HepG2 (cell line): Measurements from ENCODE around the gene ACSS1.

Experiments
- ZBTB3 ChIP-seq: sonication (generic); formaldehyde crosslinking; IDR thresholded peaks from 2 replicates; pipeline ENCODE4 v1.4.0; 2020; ENCODE audit warnings: low read depth, mild to moderate bottlenecking, moderate library complexity, missing genetic modification reagents, borderline replicate concordance
- ZNF121 ChIP-seq: sonication (generic); formaldehyde crosslinking; IDR thresholded peaks from 2 replicates; pipeline ENCODE4 v1.5.0; 2020; ENCODE audit warnings: mild to moderate bottlenecking, missing genetic modification reagents

DNA sequence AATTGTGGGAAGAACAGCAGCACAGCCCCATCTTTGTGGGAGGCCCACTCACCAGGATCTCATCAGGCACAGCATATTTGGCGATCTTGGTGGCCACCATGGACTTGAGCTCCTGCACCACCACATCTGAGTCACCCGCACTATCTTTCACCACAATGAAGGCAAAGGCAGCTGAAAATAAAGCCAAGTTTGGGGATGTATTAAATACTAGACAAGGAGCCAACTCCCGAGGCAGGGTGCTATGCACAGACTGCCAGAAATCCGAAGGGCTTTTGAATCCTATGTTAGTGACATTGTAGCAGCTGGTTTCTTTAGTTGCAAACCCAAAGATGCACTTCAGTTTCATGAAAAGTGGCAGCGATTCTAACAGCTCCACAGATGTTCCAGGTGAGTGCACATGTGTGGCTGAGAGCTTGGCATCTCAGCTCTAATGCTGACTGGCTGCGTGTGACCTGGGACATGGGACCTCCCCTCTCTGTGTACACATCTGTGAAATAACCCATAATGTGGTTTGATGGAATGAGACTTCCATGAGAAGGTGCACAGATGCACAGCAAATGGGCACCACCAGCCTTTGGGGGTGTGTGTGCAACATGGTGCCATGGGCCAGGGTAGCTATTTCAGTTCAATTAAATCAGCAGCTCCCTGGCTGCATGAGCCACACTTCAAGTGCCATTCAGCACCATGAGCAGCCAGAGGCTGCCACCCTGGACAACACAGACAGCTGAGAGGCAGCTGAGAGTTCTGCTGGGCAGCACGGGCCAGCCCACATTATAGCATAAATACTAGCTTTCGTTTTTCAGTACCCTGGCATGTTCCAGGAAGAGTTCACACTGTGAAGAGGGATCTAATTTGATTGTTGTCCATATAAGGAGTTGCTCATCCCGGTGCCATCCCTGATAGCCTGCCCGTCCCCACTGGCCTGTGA lies 48.5 kb downstream of the ACSS1 start:
- TF ChIP-seq ZBTB3 (CRISPR knock-in tag) (no peak), ZNF121 (CRISPR knock-in tag) (no peak)
